Measurements from ENCODE around the gene ARRDC1. TPM values are rescaled to one million over a fixed set of nuclear protein-coding genes. Genes with fewer than 3 reads are reported as not detected.

Gene ARRDC1
- polyA plus RNA-seq, 1 of the 3 experiments (the other 2 are of a cell fraction), result 49.7 TPM

DNA sequence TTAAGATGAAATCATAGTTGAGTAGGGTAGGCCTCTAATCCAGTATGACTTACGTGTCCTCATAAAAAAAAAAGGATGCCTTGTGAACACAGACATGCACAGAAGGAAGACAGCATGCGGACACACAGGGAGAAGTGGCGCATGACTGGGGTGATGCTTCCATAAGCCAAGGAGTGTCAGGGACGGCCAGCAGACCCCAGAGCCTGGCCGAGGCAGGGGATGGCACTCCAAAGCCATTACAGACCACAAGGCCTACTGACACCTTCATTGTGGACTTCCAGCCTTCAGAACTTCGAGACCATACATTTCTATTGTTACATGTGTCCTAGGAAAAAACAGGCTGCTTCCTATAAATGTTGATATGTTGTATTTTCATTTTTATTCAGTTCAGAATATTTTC lies 33.2 kb downstream of the ARRDC1 start:
- Histone ChIP-seq H3K4me3 (ENCODE audit: low read depth in 2 of 2, low read length in 1 of 2) (no peak overlapping the region), H2AFZ (ENCODE audit: low read depth) (no peak overlapping the region), H3K79me2 (ENCODE audit: insufficient read depth) (peaks cover 100% of the 10 kb centered on the region), H3K9me3 (no peaks in the 10 kb centered on the region), H4K20me1 (ENCODE audit: insufficient read depth) (peaks cover 81% of the 10 kb centered on the region), H3K4me2 (no peak overlapping the region), H3K9ac (no peak overlapping the region), H3K27ac (ENCODE audit: low read depth in 2 of 2, low read length in 1 of 2) (no peak overlapping the region), H3K36me3 (replicated peaks in 1 of 2; ENCODE audit: control insufficient read depth in 1 of 2, insufficient read depth in 2 of 2, low read length in 1 of 2) (no peaks in the 10 kb centered on the region), H3F3A (replicated peaks; ENCODE audit: insufficient read depth) (peaks cover 3% of the 10 kb centered on the region), H3K4me1 (ENCODE audit: control insufficient read depth in 1 of 2, insufficient read depth in 2 of 2, low read depth in 1 of 2, low read length in 1 of 2) (no peaks in the 10 kb centered on the region), H3K9me2 (no peaks in the 10 kb centered on the region), H3K27me3 (ENCODE audit: insufficient read depth) (no peaks in the 10 kb centered on the region)
- no peak for TF ChIP-seq TEAD4 (IDR thresholded peaks at IDR 0.05; ENCODE audit: borderline replicate concordance, insufficient read depth)
- TF ChIP-seq TAF1 (IDR thresholded peaks at IDR 0.05; ENCODE audit: borderline replicate concordance, low read depth, low read length), result no peak
- no peak for TF ChIP-seq EZH2phosphoT487 (IDR thresholded peaks at IDR 0.05; ENCODE audit: borderline replicate concordance, low read depth)
- no peak for TF ChIP-seq YY1 (IDR thresholded peaks at IDR 0.05; ENCODE audit: low read depth)
- no peak for TF ChIP-seq MXI1 (IDR thresholded peaks at IDR 0.05; ENCODE audit: low read depth, low read length)
- TF ChIP-seq GABPA (IDR thresholded peaks at IDR 0.05; ENCODE audit: low read depth), result no peak
- TF ChIP-seq, protein P1, sequence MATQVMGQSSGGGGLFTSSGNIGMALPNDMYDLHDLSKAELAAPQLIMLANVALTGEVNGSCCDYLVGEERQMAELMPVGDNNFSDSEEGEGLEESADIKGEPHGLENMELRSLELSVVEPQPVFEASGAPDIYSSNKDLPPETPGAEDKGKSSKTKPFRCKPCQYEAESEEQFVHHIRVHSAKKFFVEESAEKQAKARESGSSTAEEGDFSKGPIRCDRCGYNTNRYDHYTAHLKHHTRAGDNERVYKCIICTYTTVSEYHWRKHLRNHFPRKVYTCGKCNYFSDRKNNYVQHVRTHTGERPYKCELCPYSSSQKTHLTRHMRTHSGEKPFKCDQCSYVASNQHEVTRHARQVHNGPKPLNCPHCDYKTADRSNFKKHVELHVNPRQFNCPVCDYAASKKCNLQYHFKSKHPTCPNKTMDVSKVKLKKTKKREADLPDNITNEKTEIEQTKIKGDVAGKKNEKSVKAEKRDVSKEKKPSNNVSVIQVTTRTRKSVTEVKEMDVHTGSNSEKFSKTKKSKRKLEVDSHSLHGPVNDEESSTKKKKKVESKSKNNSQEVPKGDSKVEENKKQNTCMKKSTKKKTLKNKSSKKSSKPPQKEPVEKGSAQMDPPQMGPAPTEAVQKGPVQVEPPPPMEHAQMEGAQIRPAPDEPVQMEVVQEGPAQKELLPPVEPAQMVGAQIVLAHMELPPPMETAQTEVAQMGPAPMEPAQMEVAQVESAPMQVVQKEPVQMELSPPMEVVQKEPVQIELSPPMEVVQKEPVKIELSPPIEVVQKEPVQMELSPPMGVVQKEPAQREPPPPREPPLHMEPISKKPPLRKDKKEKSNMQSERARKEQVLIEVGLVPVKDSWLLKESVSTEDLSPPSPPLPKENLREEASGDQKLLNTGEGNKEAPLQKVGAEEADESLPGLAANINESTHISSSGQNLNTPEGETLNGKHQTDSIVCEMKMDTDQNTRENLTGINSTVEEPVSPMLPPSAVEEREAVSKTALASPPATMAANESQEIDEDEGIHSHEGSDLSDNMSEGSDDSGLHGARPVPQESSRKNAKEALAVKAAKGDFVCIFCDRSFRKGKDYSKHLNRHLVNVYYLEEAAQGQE (IDR thresholded peaks at IDR 0.05; ENCODE audit: low read depth, low read length), result no peak
- TF ChIP-seq RXRA (IDR thresholded peaks at IDR 0.05; ENCODE audit: borderline replicate concordance, low read depth), result no peak
- CTCF ChIA-PET, result no interaction called here
- WGBS (ENCODE audit: low lambda C conversion rate), result 96% methylated on average over 4 of the region's 6 CpGs
- POLR2A ChIA-PET, result no interaction called here
- DNase-seq, result no peak

DNA sequence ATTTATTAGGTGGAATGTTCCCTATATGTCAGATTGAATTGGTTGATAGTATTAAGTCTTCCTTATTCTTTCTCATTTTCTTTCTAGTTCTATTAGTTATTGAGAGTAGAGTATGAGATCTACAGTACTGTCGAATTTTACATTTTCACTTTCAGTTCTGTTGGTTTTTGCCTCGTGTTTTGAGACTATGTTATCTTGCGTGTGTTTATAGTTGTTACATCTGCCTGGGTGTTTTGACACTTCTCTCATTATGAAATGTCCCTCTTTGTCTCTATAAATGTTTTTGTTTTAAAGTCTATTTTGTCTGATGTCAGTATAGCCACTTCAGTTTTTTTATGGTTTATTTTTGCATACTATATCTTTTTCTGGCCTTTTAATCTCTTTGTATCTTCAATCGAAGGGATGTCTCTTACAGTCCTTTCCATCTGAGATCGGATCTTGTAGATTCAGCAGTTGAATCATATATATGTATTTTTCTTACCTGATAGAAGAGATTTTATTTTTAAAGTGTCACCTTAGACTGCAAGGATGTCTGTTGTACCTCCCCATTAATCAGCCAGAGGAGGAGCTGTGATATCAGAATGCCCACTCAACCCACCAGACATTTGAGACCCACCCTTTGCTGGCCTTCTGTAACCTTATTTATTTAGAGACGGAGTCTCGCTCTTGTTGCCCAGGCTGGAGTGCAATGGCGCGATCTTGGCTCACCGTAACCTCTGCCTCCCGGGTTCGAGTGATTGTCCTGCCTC lies 34.0 kb downstream of the ARRDC1 start:
- CTCF ChIA-PET, result no interaction called here

More for the DNA sequence above, 34.0 kb downstream of the ARRDC1 start:
- Histone ChIP-seq H3K9me3 (no peaks in the 10 kb centered on the region), H3K4me1 (ENCODE audit: control insufficient read depth in 1 of 2, insufficient read depth in 2 of 2, low read depth in 1 of 2, low read length in 1 of 2) (no peaks in the 10 kb centered on the region), H2AFZ (ENCODE audit: low read depth) (no peak overlapping the region), H3K36me3 (replicated peaks in 1 of 2; ENCODE audit: control insufficient read depth in 1 of 2, insufficient read depth in 2 of 2, low read length in 1 of 2) (no peaks in the 10 kb centered on the region), H3K27me3 (ENCODE audit: insufficient read depth) (no peaks in the 10 kb centered on the region), H3K27ac (ENCODE audit: low read depth in 2 of 2, low read length in 1 of 2) (no peak overlapping the region), H3K79me2 (ENCODE audit: insufficient read depth) (peaks cover 100% of the 10 kb centered on the region), H4K20me1 (ENCODE audit: insufficient read depth) (peaks cover 81% of the 10 kb centered on the region), H3K9ac (no peak overlapping the region), H3F3A (replicated peaks; ENCODE audit: insufficient read depth) (no peaks in the 10 kb centered on the region), H3K9me2 (no peaks in the 10 kb centered on the region), H3K4me3 (ENCODE audit: low read depth in 2 of 2, low read length in 1 of 2) (no peak overlapping the region), H3K4me2 (no peak overlapping the region)
- TF ChIP-seq GATA2 (CRISPR knock-in tag; IDR thresholded peaks at IDR 0.05), result no peak
- TF ChIP-seq EZH2phosphoT487 (IDR thresholded peaks at IDR 0.05; ENCODE audit: borderline replicate concordance, low read depth), result no peak
- no peak for TF ChIP-seq EP300 (IDR thresholded peaks at IDR 0.05; ENCODE audit: borderline replicate concordance in 1 of 2, low read depth in 1 of 2, low read length in 1 of 2)
- no peak for TF ChIP-seq TCF12 (IDR thresholded peaks at IDR 0.05)
- TF ChIP-seq, protein P1 (IDR thresholded peaks at IDR 0.05; ENCODE audit: low read depth, low read length), result no peak
- no peak for TF ChIP-seq TAF1 (IDR thresholded peaks at IDR 0.05; ENCODE audit: borderline replicate concordance, low read depth, low read length)
- no peak for TF ChIP-seq ELF1 (IDR thresholded peaks at IDR 0.05)
- TF ChIP-seq POLR2AphosphoS5 (IDR thresholded peaks at IDR 0.05; ENCODE audit: low read depth, low read length), result no peak
- TF ChIP-seq, protein P2, sequence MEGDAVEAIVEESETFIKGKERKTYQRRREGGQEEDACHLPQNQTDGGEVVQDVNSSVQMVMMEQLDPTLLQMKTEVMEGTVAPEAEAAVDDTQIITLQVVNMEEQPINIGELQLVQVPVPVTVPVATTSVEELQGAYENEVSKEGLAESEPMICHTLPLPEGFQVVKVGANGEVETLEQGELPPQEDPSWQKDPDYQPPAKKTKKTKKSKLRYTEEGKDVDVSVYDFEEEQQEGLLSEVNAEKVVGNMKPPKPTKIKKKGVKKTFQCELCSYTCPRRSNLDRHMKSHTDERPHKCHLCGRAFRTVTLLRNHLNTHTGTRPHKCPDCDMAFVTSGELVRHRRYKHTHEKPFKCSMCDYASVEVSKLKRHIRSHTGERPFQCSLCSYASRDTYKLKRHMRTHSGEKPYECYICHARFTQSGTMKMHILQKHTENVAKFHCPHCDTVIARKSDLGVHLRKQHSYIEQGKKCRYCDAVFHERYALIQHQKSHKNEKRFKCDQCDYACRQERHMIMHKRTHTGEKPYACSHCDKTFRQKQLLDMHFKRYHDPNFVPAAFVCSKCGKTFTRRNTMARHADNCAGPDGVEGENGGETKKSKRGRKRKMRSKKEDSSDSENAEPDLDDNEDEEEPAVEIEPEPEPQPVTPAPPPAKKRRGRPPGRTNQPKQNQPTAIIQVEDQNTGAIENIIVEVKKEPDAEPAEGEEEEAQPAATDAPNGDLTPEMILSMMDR (IDR thresholded peaks at IDR 0.05), result no peak
- TF ChIP-seq RCOR1 (IDR thresholded peaks at IDR 0.05; ENCODE audit: low read length), result no peak
- TF ChIP-seq CHD2 (IDR thresholded peaks at IDR 0.05; ENCODE audit: low read length, partially characterized antibody), result no peak
- TF ChIP-seq, protein P3, sequence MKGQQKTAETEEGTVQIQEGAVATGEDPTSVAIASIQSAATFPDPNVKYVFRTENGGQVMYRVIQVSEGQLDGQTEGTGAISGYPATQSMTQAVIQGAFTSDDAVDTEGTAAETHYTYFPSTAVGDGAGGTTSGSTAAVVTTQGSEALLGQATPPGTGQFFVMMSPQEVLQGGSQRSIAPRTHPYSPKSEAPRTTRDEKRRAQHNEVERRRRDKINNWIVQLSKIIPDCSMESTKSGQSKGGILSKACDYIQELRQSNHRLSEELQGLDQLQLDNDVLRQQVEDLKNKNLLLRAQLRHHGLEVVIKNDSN (IDR thresholded peaks at IDR 0.05; ENCODE audit: borderline replicate concordance, low read depth), result no peak
- 92% methylated on average over 12 of the region's 12 CpGs for WGBS (ENCODE audit: low lambda C conversion rate)
- POLR2A ChIA-PET, result no interaction called here
- DNase-seq, result no peak
